Measurements from ENCODE around the gene TRIM71. TPM values are rescaled to one million over a fixed set of nuclear protein-coding genes. Genes with fewer than 3 reads are reported as not detected.
"Not testable (repeated sequence)": the region's sequence is repeated elsewhere in the genome, so short reads cannot be mapped to it uniquely, and the experiment has no call there.

TRIM71 gene
- total and polyA plus RNA-seq, 2 donors: 0.09 TPM

- H3K27me3 ChIP-seq (ENCODE audit: control insufficient read depth in 2 of 2, insufficient read depth in 1 of 2, low read length in 1 of 2); H3K4me1 ChIP-seq (ENCODE audit: control insufficient read depth in 2 of 2, insufficient read depth in 2 of 2, low read length in 2 of 2); H3K4me3 ChIP-seq (ENCODE audit: low read length in 2 of 2); DNase-seq (ENCODE audit: low read depth in 6 of 9, low spot score in 9 of 9); H3K27ac ChIP-seq (ENCODE audit: low read depth in 1 of 2, low read length in 1 of 2); H3K9me3 ChIP-seq (ENCODE audit: control insufficient read depth in 2 of 2, insufficient read depth in 1 of 2, low read length in 1 of 2); H3K36me3 ChIP-seq (ENCODE audit: control insufficient read depth in 2 of 2, insufficient read depth in 2 of 2, low read length in 1 of 2): not testable (repeated sequence)
- 95% methylated on average over 40 of the region's 40 CpGs for WGBS
Observed at GRCh38 chr3:32939531-32940284, 121.9 kb downstream of the TRIM71 start.

- WGBS: 88% methylated on average over 16 of the region's 16 CpGs
- Histone ChIP-seq H3K27ac (ENCODE audit: low read depth in 1 of 2, low read length in 1 of 2) (no peak overlapping the region), H3K9me3 (ENCODE audit: control insufficient read depth in 2 of 2, insufficient read depth in 1 of 2, low read length in 1 of 2) (no peaks in the 10 kb centered on the region), H3K4me1 (ENCODE audit: control insufficient read depth in 2 of 2, insufficient read depth in 2 of 2, low read length in 2 of 2) (no peaks in the 10 kb centered on the region), H3K4me3 (ENCODE audit: low read length in 2 of 2) (no peak overlapping the region), H3K36me3 (ENCODE audit: control insufficient read depth in 2 of 2, insufficient read depth in 2 of 2, low read length in 1 of 2) (no peaks in the 10 kb centered on the region), H3K27me3 (ENCODE audit: control insufficient read depth in 2 of 2, insufficient read depth in 1 of 2, low read length in 1 of 2) (no peaks in the 10 kb centered on the region)
- no peak for DNase-seq (ENCODE audit: low read depth in 6 of 9, low spot score in 9 of 9)
Observed at GRCh38 chr3:32940726-32941125, 122.9 kb downstream of the TRIM71 start.

- 94% methylated on average over 3 of the region's 3 CpGs for whole genome bisulfite sequencing
- H3K4me3 ChIP-seq (ENCODE audit: low read length in 2 of 2): no peak overlapping the region
- no peaks in the 10 kb centered on the region for H3K27me3 ChIP-seq (ENCODE audit: control insufficient read depth in 2 of 2, insufficient read depth in 1 of 2, low read length in 1 of 2)
- H3K36me3 ChIP-seq (ENCODE audit: control insufficient read depth in 2 of 2, insufficient read depth in 2 of 2, low read length in 1 of 2): no peaks in the 10 kb centered on the region
- peaks cover 0 to 2% of the 10 kb centered on the region in 2 donors for H3K4me1 ChIP-seq (ENCODE audit: control insufficient read depth in 2 of 2, insufficient read depth in 2 of 2, low read length in 2 of 2)
- peak in 1 of 9 donors; percentile 30 for DNase-seq (ENCODE audit: low read depth in 6 of 9, low spot score in 9 of 9)
- no peak overlapping the region for H3K27ac ChIP-seq (ENCODE audit: low read depth in 1 of 2, low read length in 1 of 2)
- no peaks in the 10 kb centered on the region for H3K9me3 ChIP-seq (ENCODE audit: control insufficient read depth in 2 of 2, insufficient read depth in 1 of 2, low read length in 1 of 2)
Observed at GRCh38 chr3:32945136-32945535, 127.3 kb downstream of the TRIM71 start.

GRCh38 chr3:32945598-32945997 is 127.8 kb downstream of the TRIM71 start:
- not testable (repeated sequence) for H3K36me3 ChIP-seq (ENCODE audit: control insufficient read depth in 2 of 2, insufficient read depth in 2 of 2, low read length in 1 of 2); H3K27me3 ChIP-seq (ENCODE audit: control insufficient read depth in 2 of 2, insufficient read depth in 1 of 2, low read length in 1 of 2); H3K4me1 ChIP-seq (ENCODE audit: control insufficient read depth in 2 of 2, insufficient read depth in 2 of 2, low read length in 2 of 2); H3K9me3 ChIP-seq (ENCODE audit: control insufficient read depth in 2 of 2, insufficient read depth in 1 of 2, low read length in 1 of 2); H3K27ac ChIP-seq (ENCODE audit: low read depth in 1 of 2, low read length in 1 of 2); H3K4me3 ChIP-seq (ENCODE audit: low read length in 2 of 2)
- WGBS: 96% methylated on average over 12 of the region's 12 CpGs
- peak in 1 of 9 donors; percentile 41 for DNase-seq (ENCODE audit: low read depth in 6 of 9, low spot score in 9 of 9)

- no peaks in the 10 kb centered on the region for H3K36me3 ChIP-seq (ENCODE audit: control insufficient read depth in 2 of 2, insufficient read depth in 2 of 2, low read length in 1 of 2)
- no peak overlapping the region for H3K4me3 ChIP-seq (ENCODE audit: low read length in 2 of 2)
- no peak for DNase-seq (ENCODE audit: low read depth in 6 of 9, low spot score in 9 of 9)
- H3K9me3 ChIP-seq (ENCODE audit: control insufficient read depth in 2 of 2, insufficient read depth in 1 of 2, low read length in 1 of 2): no peaks in the 10 kb centered on the region
- H3K4me1 ChIP-seq (ENCODE audit: control insufficient read depth in 2 of 2, insufficient read depth in 2 of 2, low read length in 2 of 2): peaks cover 6 to 17% of the 10 kb centered on the region in 2 donors
- no peak overlapping the region for H3K27ac ChIP-seq (ENCODE audit: low read depth in 1 of 2, low read length in 1 of 2)
- H3K27me3 ChIP-seq (ENCODE audit: control insufficient read depth in 2 of 2, insufficient read depth in 1 of 2, low read length in 1 of 2): no peaks in the 10 kb centered on the region
- 77% methylated on average over 5 of the region's 5 CpGs for WGBS
Observed at GRCh38 chr3:32946973-32947788, 129.4 kb downstream of the TRIM71 start.

Other genes with a start within 250 kb of the TRIM71 start
- gene DYNC1LI1, start 247.1 kb upstream of the TRIM71 start, total RNA-seq: 28.4 TPM
- gene DYNC1LI1, start 247.1 kb upstream of the TRIM71 start, polyA plus RNA-seq: 29.2 TPM
- 41.6 TPM for gene CNOT10, start 132.8 kb upstream of the TRIM71 start, total RNA-seq
- gene CNOT10, start 132.8 kb upstream of the TRIM71 start, polyA plus RNA-seq: 28.9 TPM
- gene CCR4, start 133.6 kb downstream of the TRIM71 start, total RNA-seq: 32.8 TPM
- gene CCR4, start 133.6 kb downstream of the TRIM71 start, polyA plus RNA-seq: 27.9 TPM

Measured in thymus (tissue), 11 donors.